CD14-positive monocyte (primary cell): ENCODE measurements around the gene PCDH19. TPM values are rescaled to one million over a fixed set of nuclear protein-coding genes. Genes with fewer than 3 reads are reported as not detected.

Experiments
- DNase-seq, 3 donors: peaks; one replicate each; pipeline ENCODE4 v3.0.0-alpha.2; 2011 to 2022
- H2AFZ ChIP-seq: 2 replicates; pipeline ENCODE4 v1.6.0; 2012; ENCODE audit warnings: mild to moderate bottlenecking, low read depth, low read length, inconsistent platforms; ENCODE audit not compliant: insufficient read depth, poor library complexity, severe bottlenecking
- H3K27ac ChIP-seq, 2 donors: 1 replicate in 1 of 2; 2 replicates in 1 of 2; pipeline ENCODE4 v1.5.1; 2012 to 2013; ENCODE audit warnings: low read length in 2 of 2, control low read depth in 1 of 2, inconsistent platforms in 1 of 2, low read depth in 1 of 2, mild to moderate bottlenecking in 1 of 2
- H3K27me3 ChIP-seq, 2 donors: one replicate each; pipeline versions ENCODE4 v1.6.0 to v1.6.1; 2011 to 2013; ENCODE audit warnings: low read length in 2 of 2; ENCODE audit not compliant: control insufficient read depth in 2 of 2, insufficient read depth in 2 of 2
- H3K36me3 ChIP-seq, 2 donors: replicated peaks in 1 of 2; 1 replicate in 1 of 2; 2 replicates in 1 of 2; pipeline versions ENCODE4 v1.5.1 to v1.6.1; 2012 to 2013; ENCODE audit warnings: low read length in 2 of 2, control low read depth in 1 of 2, inconsistent platforms in 1 of 2, mild to moderate bottlenecking in 1 of 2; ENCODE audit not compliant: insufficient read depth in 2 of 2, control insufficient read depth in 1 of 2
- H3K4me1 ChIP-seq, 2 donors: 1 replicate in 1 of 2; 2 replicates in 1 of 2; pipeline versions ENCODE4 v1.5.1 to v1.6.1; 2012 to 2013; ENCODE audit warnings: low read length in 2 of 2, control low read depth in 1 of 2, inconsistent platforms in 1 of 2, mild to moderate bottlenecking in 1 of 2, moderate library complexity in 1 of 2; ENCODE audit not compliant: insufficient read depth in 2 of 2, control insufficient read depth in 1 of 2
- H3K4me2 ChIP-seq: replicated peaks from 2 replicates; pipeline ENCODE3; 2012; ENCODE audit warnings: low read length, moderate library complexity, mild to moderate bottlenecking; ENCODE audit not compliant: poor library complexity, severe bottlenecking; ENCODE audit errors: extremely low read depth
- H3K4me3 ChIP-seq, 3 experiments: fragments of 200-600 bp in 1 of 3; sonication (generic) in 1 of 3; replicated peaks in 1 of 3; 1 replicate in 2 of 3; 2 replicates in 1 of 3; pipeline ENCODE4 v1.5.1; 2011 to 2013; ENCODE audit warnings: low read length in 3 of 3, mild to moderate bottlenecking in 3 of 3, control low read depth in 2 of 3, low read depth in 2 of 3, inconsistent platforms in 1 of 3, moderate library complexity in 1 of 3
- H3K79me2 ChIP-seq: 2 replicates; pipeline ENCODE4 v1.6.0; 2012; ENCODE audit warnings: mild to moderate bottlenecking, control low read depth, inconsistent platforms, low read length, moderate library complexity; ENCODE audit not compliant: insufficient read depth
- H3K9ac ChIP-seq: 2 replicates; pipeline ENCODE4 v1.6.0; 2017; ENCODE audit warnings: low read length, mild to moderate bottlenecking; ENCODE audit not compliant: insufficient read depth, poor library complexity, severe bottlenecking
- H3K9me3 ChIP-seq, 2 donors: replicated peaks in 1 of 2; 1 replicate in 1 of 2; 2 replicates in 1 of 2; pipeline versions ENCODE4 v1.5.1 to v1.6.1; 2012 to 2013; ENCODE audit warnings: low read length in 2 of 2, control low read depth in 1 of 2; ENCODE audit not compliant: control insufficient read depth in 1 of 2, insufficient read depth in 1 of 2
- H4K20me1 ChIP-seq: 2 replicates; pipeline ENCODE4 v1.6.0; 2012; ENCODE audit warnings: mild to moderate bottlenecking, low read length, control low read depth, moderate library complexity; ENCODE audit not compliant: insufficient read depth
- H3K27ac Mint-ChIP-seq, 7 donors: one replicate each; pipeline ENCODE4 v1.8.0; 2020; ENCODE audit warnings: mild to moderate bottlenecking in 7 of 7, mixed read lengths in 7 of 7, moderate library complexity in 6 of 7, inconsistent platforms in 2 of 7
- H3K27me3 Mint-ChIP-seq, 3 donors: one replicate each; pipeline ENCODE4 v1.8.0; 2021 to 2022; ENCODE audit warnings: low read depth in 3 of 3, mild to moderate bottlenecking in 3 of 3, mixed read lengths in 3 of 3, moderate library complexity in 3 of 3, inconsistent platforms in 1 of 3
- H3K36me3 Mint-ChIP-seq, 2 donors: one replicate each; pipeline ENCODE4 v1.8.0; 2020; ENCODE audit warnings: mixed read lengths in 2 of 2, inconsistent platforms in 1 of 2, mild to moderate bottlenecking in 1 of 2
- H3K4me1 Mint-ChIP-seq: one replicate; pipeline ENCODE4 v1.8.0; 2020; ENCODE audit warnings: mild to moderate bottlenecking, mixed read lengths
- H3K4me3 Mint-ChIP-seq, 2 donors: one replicate each; pipeline ENCODE4 v1.8.0; 2020; ENCODE audit warnings: mild to moderate bottlenecking in 2 of 2, mixed read lengths in 2 of 2, moderate library complexity in 1 of 2
- H3K9me3 Mint-ChIP-seq, 7 donors: one replicate each; pipeline ENCODE4 v1.8.0; 2020 to 2022; ENCODE audit warnings: mixed read lengths in 7 of 7, mild to moderate bottlenecking in 6 of 7, moderate library complexity in 6 of 7, inconsistent platforms in 2 of 7
- WGBS: methylation state at CpG from one replicate; pipeline ENCODE4 v1.1.5; 2013; ENCODE audit warnings: missing lambda C conversion rate; ENCODE audit not compliant: insufficient coverage; 5-methylcytosine and 5-hydroxymethylcytosine counted together
- intact Hi-C, 2 donors: fragments of 100-400 bp; cut with micrococcal nuclease; formaldehyde crosslinking; loops; one replicate each; pipeline versions ENCODE4 v1.15.0 to v1.15.1; 2023
- polyA plus RNA-seq, 3 donors: library from polyadenylated mRNA; depleted of rRNA in 1 of 3; unstranded in 2 of 3; stranded (reverse) in 1 of 3; fragments of 300-500 nt in 2 of 3; fragments of >200 nt in 1 of 3; fragmentation: Illumina TruSeq in 2 of 3; gene quantifications; 1 replicate in 2 of 3; 2 replicates in 1 of 3; pipeline ENCODE4 v1.2.3, GENCODE V29; 2012 to 2021
- TF ChIP-seq, protein P1 (sequence below): fragments of 200-600 bp; IDR thresholded peaks from one replicate; pipeline ENCODE4 v1.8.0; 2022; ENCODE audit warnings: antibody characterized with exemption, mild to moderate bottlenecking

PCDH19 gene
- polyA plus RNA-seq, 3 donors: not detected

DNA sequence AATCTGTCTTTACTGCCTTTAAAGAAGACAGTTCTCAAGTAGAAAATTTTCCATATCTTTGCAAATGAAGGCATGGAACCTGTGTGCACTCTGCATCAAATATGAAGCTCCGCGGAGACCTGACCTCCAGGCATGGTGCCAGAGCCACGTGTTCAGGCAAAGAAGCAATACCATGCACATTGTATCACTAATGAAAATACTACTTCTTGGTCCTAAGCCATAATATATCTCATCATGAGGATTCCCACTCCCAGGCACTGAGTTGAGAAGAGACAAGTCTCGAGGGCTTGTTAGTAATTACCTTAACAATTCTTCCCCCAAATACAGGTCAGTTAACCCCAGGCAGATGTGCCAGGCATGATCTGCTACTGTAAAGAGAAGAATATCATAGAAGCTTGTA is 56.7 kb downstream of the PCDH19 start:
- TF ChIP-seq, protein P1, sequence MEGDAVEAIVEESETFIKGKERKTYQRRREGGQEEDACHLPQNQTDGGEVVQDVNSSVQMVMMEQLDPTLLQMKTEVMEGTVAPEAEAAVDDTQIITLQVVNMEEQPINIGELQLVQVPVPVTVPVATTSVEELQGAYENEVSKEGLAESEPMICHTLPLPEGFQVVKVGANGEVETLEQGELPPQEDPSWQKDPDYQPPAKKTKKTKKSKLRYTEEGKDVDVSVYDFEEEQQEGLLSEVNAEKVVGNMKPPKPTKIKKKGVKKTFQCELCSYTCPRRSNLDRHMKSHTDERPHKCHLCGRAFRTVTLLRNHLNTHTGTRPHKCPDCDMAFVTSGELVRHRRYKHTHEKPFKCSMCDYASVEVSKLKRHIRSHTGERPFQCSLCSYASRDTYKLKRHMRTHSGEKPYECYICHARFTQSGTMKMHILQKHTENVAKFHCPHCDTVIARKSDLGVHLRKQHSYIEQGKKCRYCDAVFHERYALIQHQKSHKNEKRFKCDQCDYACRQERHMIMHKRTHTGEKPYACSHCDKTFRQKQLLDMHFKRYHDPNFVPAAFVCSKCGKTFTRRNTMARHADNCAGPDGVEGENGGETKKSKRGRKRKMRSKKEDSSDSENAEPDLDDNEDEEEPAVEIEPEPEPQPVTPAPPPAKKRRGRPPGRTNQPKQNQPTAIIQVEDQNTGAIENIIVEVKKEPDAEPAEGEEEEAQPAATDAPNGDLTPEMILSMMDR: no peak
- no peaks in the 10 kb centered on the region for H3K36me3 ChIP-seq
- H3K36me3 Mint-ChIP-seq: no peaks in the 10 kb centered on the region
- H3K4me2 ChIP-seq: no peak overlapping the region
- no peak overlapping the region for H3K9ac ChIP-seq
- no peak overlapping the region for H3K4me3 ChIP-seq
- no peaks in the 10 kb centered on the region for H3K9me3 Mint-ChIP-seq
- H3K4me1 ChIP-seq: no peaks in the 10 kb centered on the region
- no CpG with 5 or more reads among the region's 4 CpGs for WGBS
- no peak for DNase-seq
- no peak overlapping the region for H2AFZ ChIP-seq
- no peak overlapping the region for H3K27ac Mint-ChIP-seq
- no peaks in the 10 kb centered on the region for H3K79me2 ChIP-seq
- no peaks in the 10 kb centered on the region for H3K27me3 ChIP-seq
- no peaks in the 10 kb centered on the region for H3K9me3 ChIP-seq
- no peaks in the 10 kb centered on the region for H4K20me1 ChIP-seq
- H3K4me1 Mint-ChIP-seq: no peaks in the 10 kb centered on the region
- H3K4me3 Mint-ChIP-seq: no peak overlapping the region
- no peak overlapping the region for H3K27ac ChIP-seq
- H3K27me3 Mint-ChIP-seq: peaks cover 0 to 5% (median 2%) of the 10 kb centered on the region in 3 donors
- intact Hi-C loops: no loop called here

DNA sequence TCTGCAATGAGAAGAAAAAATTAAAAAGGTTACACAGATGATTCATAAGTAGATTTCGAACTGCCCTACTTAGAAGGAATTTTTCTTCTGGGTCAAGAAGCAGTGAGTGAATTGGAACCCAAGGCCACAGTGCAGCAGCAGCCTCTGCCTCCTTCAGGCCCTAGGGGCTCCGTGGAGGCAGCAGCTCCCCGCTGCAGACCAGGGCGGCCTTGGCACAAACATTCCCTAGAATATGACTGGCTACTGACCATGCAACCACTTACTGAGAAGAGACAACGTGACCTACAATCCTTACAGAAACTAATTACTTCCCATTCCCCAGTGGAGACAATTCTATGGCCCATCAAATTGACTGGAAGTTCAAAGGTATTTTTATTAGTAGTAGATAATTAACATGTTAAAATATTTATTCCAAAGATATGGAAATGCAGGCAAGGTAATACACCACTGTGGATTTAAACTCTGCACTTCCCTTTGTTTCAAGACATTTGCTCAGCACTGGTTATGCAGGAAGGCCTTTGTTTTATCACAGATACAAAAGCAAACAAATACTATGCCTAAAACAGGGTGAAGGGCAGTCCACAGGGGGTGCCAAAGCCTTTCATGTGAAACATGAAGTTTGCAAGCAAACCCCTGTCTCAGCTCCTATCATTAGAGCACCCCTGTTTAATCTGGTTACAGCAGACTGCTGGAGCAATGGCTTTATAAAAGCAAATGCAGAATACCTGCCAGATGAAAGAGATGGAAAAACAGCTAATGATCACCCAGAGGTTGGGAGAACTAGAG is 59.2 kb downstream of the PCDH19 start:
- Histone ChIP-seq H3K4me1 (no peaks in the 10 kb centered on the region), H3K27ac (no peak overlapping the region), H2AFZ (no peak overlapping the region), H3K9ac (no peak overlapping the region), H4K20me1 (no peaks in the 10 kb centered on the region), H3K9me3 (no peaks in the 10 kb centered on the region), H3K79me2 (no peaks in the 10 kb centered on the region), H3K4me3 (no peak overlapping the region), H3K27me3 (no peaks in the 10 kb centered on the region), H3K4me2 (no peak overlapping the region), H3K36me3 (no peaks in the 10 kb centered on the region)
- WGBS: no CpG with 5 or more reads among the region's 5 CpGs
- Mint-ChIP-seq H3K4me3 (no peak overlapping the region), H3K27me3 (peaks cover 0 to 5% (median 2%) of the 10 kb centered on the region in 3 donors), H3K27ac (no peak overlapping the region), H3K9me3 (no peaks in the 10 kb centered on the region), H3K36me3 (no peaks in the 10 kb centered on the region), H3K4me1 (no peaks in the 10 kb centered on the region)
- TF ChIP-seq, protein P1: no peak
- no peak for DNase-seq
- intact Hi-C loops: no loop called here
